ENCODE results near the gene USP50. TPM values are rescaled to one million over a fixed set of nuclear protein-coding genes. Genes with fewer than 3 reads are reported as not detected.

USP50 gene
- total RNA-seq, 1 donor from 2014 or later = not detected

- no peak for DNase-seq (ENCODE audit: low read depth)
- H3K4me3 ChIP-seq (ENCODE audit: low read depth, low read length) = no peak overlapping the region
- TF ChIP-seq CTCF (IDR thresholded peaks at IDR 0.05; ENCODE audit: insufficient read depth, low read length, poor library complexity, severe bottlenecking) = no peak
Observed at GRCh38 chr15:50549326-50549725, 2.9 kb upstream of the USP50 start.

GRCh38 chr15:50544368-50544767 lies 2.1 kb downstream of the USP50 start:
- H3K36me3 ChIP-seq (ENCODE audit: control insufficient read depth, insufficient read depth, low read length) = no peaks in the 10 kb centered on the region
- DNase-seq (ENCODE audit: low read depth) = no peak
- H3K27me3 ChIP-seq (ENCODE audit: control insufficient read depth, insufficient read depth, low read length) = no peaks in the 10 kb centered on the region
- H3K4me3 ChIP-seq (ENCODE audit: low read depth, low read length) = no peak overlapping the region
- no peak for TF ChIP-seq CTCF (IDR thresholded peaks at IDR 0.05; ENCODE audit: insufficient read depth, low read length, poor library complexity, severe bottlenecking)

More at GRCh38 chr15:50549326-50549725, 2.9 kb upstream of the USP50 start:
- Histone ChIP-seq H3K27me3 (ENCODE audit: control insufficient read depth, insufficient read depth, low read length) (no peaks in the 10 kb centered on the region), H3K36me3 (ENCODE audit: control insufficient read depth, insufficient read depth, low read length) (no peaks in the 10 kb centered on the region)

GRCh38 chr15:50543556-50543955 lies 2.9 kb downstream of the USP50 start:
- H3K4me3 ChIP-seq (ENCODE audit: low read depth, low read length) = no peak overlapping the region
- no peak for TF ChIP-seq CTCF (IDR thresholded peaks at IDR 0.05; ENCODE audit: insufficient read depth, low read length, poor library complexity, severe bottlenecking)
- no peaks in the 10 kb centered on the region for H3K27me3 ChIP-seq (ENCODE audit: control insufficient read depth, insufficient read depth, low read length)
- no peaks in the 10 kb centered on the region for H3K36me3 ChIP-seq (ENCODE audit: control insufficient read depth, insufficient read depth, low read length)
- DNase-seq (ENCODE audit: low read depth) = no peak

- Histone ChIP-seq H3K36me3 (ENCODE audit: control insufficient read depth, insufficient read depth, low read length) (no peaks in the 10 kb centered on the region), H3K27me3 (ENCODE audit: control insufficient read depth, insufficient read depth, low read length) (no peaks in the 10 kb centered on the region), H3K4me3 (ENCODE audit: low read depth, low read length) (no peak overlapping the region)
- DNase-seq (ENCODE audit: low read depth) = no peak
- no peak for TF ChIP-seq CTCF (IDR thresholded peaks at IDR 0.05; ENCODE audit: insufficient read depth, low read length, poor library complexity, severe bottlenecking)
Observed at GRCh38 chr15:50542887-50543210, 3.6 kb downstream of the USP50 start.

- DNase-seq (ENCODE audit: low read depth) = no peak
- Histone ChIP-seq H3K4me3 (ENCODE audit: low read depth, low read length) (no peak overlapping the region), H3K27me3 (ENCODE audit: control insufficient read depth, insufficient read depth, low read length) (no peaks in the 10 kb centered on the region), H3K36me3 (ENCODE audit: control insufficient read depth, insufficient read depth, low read length) (no peaks in the 10 kb centered on the region)
- TF ChIP-seq CTCF (IDR thresholded peaks at IDR 0.05; ENCODE audit: insufficient read depth, low read length, poor library complexity, severe bottlenecking) = no peak
Observed at GRCh38 chr15:50531766-50532165, 14.7 kb downstream of the USP50 start.

- Histone ChIP-seq H3K4me3 (ENCODE audit: low read depth, low read length) (no peak overlapping the region), H3K27me3 (ENCODE audit: control insufficient read depth, insufficient read depth, low read length) (no peaks in the 10 kb centered on the region), H3K36me3 (ENCODE audit: control insufficient read depth, insufficient read depth, low read length) (no peaks in the 10 kb centered on the region)
- no peak for DNase-seq (ENCODE audit: low read depth)
- TF ChIP-seq CTCF (IDR thresholded peaks at IDR 0.05; ENCODE audit: insufficient read depth, low read length, poor library complexity, severe bottlenecking) = no peak
Observed at GRCh38 chr15:50531163-50531562, 15.3 kb downstream of the USP50 start.

All from kidney epithelial cell (primary cell).